ENCODE results near the gene ZNF180.
"Not testable (repeated sequence)": the region's sequence is repeated elsewhere in the genome, so short reads cannot be mapped to it uniquely, and the experiment has no call there.

Gene ZNF180

GRCh38 chr19:44499962-44500949 is at the start of gene ZNF180:
Gene ZNF180, minus strand, starts transcription at chr19:44500522. Its CDS starts 3,188 bp downstream, at chr19:44497334.
- DNase-seq (ENCODE audit: low read depth in 3 of 3) = peak; percentile 88 to 94 (median 90)

DNA sequence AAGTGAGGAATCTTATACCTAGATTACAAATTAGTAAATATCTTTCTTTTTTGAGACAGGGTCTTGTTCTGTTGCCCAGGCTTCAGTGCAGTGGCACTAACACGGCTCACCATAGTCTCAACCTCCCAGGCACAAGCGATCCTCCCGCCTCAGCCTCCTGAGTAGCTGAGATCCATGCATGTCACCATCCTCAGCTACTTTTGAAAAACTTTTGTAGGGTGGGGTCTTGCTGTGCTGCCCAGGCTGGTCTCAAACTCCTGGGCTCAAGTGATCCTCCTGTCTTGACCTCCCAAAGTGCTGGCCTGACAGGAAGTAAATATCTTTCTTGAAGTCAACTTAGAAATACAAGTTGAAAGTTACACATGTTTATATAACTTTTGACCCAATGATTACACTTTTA is 49.2 kb upstream of the ZNF180 start:
- DNase-seq (ENCODE audit: low read depth in 3 of 3) = no peak

GRCh38 chr19:44548736-44549135 is 48.4 kb upstream of the ZNF180 start:
- DNase-seq (ENCODE audit: low read depth in 3 of 3) = no peak

DNA sequence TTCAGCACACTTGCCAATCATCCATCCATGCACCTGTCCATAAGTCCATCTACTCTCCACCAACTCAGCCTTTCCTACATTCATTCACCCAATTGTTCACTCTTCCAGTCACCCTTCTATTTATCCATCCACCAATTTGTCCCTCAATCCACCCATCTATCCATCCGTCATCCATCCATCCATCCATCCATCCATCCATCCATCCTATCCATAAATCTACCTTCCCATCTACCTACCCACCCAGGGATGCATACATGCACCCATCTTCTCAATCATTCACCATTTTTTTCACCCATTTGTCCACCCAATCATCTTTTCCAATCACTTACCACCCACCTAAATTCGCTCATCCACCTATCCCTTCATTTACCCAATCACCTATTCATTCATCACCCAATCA is 43.7 kb upstream of the ZNF180 start:
- no peak for DNase-seq (ENCODE audit: low read depth in 3 of 3)

GRCh38 chr19:44542671-44543070 is 42.3 kb upstream of the ZNF180 start:
- no peak for DNase-seq (ENCODE audit: low read depth in 3 of 3)

DNA sequence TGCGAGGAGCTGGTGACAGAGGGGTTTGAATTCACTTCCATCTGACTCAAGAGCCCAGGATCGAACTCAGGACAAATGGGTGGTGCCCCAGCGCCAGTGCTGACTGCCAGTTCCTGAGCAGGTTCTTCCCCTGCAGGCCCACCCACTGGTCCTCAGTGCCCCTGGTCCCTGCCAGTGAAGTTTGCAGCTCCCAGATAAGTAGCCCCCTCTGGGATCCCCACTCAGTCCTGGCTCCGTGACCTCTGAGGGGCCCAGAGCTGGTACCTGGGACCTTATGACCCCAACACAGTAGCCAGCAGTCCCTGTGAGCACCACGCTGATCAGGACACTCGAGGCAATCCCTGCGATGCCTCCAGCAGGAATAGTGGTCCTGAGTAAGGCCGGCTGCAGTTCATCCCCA is 40.4 kb upstream of the ZNF180 start:
- DNase-seq (ENCODE audit: low read depth in 3 of 3) = no peak

GRCh38 chr19:44539991-44540390 is 39.7 kb upstream of the ZNF180 start:
- no peak for DNase-seq (ENCODE audit: low read depth in 3 of 3)

GRCh38 chr19:44539236-44539826 is 39.0 kb upstream of the ZNF180 start:
- no peak for DNase-seq (ENCODE audit: low read depth in 3 of 3)

DNA sequence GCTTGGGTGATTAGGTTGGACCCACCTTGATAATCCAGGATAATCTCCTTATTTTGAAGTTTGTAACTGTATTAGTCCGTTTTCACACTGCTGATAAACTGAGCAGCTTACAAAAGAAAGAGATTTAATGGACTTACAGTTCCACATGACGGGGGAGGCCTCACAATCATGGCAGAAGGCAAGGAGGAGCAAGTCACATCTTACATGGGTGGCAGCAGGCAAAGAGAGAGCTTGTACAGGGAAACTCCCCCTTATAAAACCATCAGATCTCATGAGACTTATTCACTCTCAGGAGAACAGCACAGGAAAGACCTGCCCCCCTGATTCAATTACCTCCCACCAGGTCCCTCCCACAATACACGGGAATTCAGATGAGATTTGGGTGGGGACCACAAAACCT is 35.0 kb upstream of the ZNF180 start:
- DNase-seq (ENCODE audit: low read depth in 3 of 3) = not testable (repeated sequence)

GRCh38 chr19:44532819-44533218 is 32.5 kb upstream of the ZNF180 start:
- no peak for DNase-seq (ENCODE audit: low read depth in 3 of 3)

DNA sequence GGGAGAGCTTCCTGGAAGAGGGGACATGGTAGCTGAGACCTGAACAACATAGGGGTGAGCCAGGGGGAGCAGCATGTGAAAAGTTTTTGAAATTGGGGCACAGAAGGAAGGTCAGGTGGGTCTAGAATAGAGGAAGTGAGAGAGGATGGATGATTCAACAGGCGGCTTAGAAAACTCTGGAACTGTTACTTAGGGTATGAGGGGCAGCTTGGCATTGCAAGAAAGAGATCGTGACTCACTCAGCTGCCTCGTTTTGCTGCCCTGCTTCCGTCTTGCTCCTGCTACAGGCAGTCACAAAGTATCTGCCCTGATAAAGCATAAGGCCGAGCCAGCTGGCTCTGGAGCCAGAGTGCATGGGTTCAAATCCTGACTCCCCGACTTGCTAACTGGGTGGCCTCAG is 30.5 kb upstream of the ZNF180 start:
- DNase-seq (ENCODE audit: low read depth in 3 of 3) = no peak

GRCh38 chr19:44529536-44529935 is 29.2 kb upstream of the ZNF180 start, which contains the start of gene CEACAM20:
Gene CEACAM20, minus strand, starts transcription at chr19:44529675. Its CDS starts 166 bp downstream, at chr19:44529509.
- DNase-seq (ENCODE audit: low read depth in 3 of 3) = no peak

DNA sequence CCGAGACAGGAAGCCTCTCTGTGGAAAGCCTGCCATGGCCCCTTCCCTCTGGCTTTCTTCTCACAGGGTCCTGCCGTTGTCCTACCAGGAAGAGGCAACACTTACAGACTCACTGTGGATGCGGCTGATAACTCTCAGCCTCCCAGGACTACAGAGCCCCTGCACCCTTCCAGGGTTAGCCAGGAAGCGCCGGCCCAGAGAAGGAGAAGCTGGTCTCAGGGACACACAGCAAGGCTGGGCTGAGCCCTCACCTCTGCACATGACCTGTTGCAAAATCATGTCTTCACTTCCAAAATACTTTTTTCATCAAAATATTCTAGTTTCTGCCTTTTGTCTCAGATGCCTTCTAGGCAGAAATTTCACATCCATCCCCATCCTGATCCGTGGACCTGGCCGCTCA is 27.2 kb upstream of the ZNF180 start:
- DNase-seq (ENCODE audit: low read depth in 3 of 3) = no peak

DNA sequence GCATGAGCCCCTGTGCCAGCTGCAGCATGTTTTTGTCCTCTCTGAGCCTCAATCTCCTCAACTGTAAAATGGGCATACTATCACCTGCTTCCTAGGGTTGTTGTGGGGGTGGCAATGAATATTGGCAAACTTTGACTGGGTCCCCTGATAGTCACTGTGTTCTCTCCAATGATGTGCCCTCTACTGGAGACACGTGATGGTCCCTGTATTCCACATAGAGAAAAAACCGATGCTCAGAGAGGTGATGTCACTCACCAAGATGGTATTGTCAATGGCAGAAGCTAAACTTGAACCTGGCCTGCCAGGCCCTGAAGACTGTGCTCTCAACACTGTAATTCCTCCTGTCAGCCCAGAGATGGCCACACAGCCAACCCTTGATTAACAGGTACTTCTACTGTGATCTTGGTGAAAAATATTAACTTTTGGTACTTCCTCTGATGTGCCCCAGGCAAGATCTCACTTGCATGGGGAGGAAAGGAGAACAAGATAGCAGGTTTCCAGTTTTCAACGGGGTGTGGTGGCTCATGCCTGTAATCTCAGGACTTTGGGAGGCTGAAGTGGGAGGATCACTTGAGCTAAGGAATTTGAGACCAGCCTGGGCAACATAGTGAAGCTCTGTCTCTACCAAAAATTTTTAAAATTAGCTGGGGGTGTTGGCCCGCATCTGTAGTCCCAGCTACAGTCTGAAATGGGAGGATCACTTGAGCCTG is 25.6 kb upstream of the ZNF180 start:
- DNase-seq (ENCODE audit: low read depth in 3 of 3) = no peak

DNA sequence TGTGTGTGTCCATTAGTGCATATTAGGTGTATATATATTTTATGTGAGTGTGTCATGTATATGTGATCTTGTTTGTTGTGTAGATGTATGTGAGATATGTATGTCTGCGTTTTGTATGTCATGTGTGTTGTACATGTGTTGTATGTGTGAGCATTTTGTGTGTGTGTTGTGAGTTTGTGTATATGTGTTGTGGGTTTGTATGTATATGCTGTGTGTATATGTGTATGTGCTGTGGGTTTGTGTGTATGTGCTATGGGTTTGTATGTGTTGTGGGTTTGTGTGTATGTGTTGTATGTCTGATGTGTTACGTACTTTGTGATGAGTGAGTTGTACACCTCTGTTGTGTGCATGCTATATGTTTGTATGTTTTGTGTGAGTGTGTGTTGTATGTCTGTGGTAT is 21.0 kb upstream of the ZNF180 start:
- no peak for DNase-seq (ENCODE audit: low read depth in 3 of 3)

DNA sequence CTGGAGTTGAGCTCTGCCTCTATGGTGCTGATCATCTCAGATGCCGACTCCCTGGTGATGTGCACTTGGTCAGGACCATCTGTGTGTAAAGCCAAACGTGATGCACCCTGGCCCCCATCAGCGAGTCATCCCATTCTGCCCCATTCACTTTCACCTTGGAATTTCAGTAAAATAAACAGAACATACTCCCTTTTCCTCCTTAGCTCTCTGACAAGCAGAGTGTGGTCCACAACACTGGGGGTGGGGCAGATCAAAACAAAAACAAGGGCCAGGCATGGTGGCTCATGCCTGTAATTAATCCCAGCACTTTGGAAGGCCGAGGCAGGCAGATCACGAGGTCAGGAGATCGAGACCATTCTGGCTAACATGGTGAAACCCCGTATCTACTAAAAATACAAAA is 16.8 kb upstream of the ZNF180 start:
- DNase-seq (ENCODE audit: low read depth in 3 of 3) = no peak

DNA sequence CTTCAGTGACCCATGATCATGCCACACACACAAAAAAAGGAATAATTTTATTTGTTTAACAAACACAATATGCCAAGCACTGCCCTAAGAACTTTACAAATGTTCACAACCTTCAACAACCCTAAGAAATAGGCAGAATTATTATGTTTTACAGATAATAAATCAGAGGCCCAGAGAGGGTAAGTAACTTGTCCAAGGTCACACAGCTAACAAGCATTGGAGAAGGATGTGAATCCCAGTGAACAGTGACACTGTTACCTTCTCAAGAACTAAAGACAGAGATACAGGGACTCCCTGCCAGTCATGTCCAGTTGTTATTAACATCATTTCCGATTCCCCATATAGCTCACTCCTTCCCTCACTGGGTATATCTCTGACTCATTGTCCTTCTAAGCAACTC is 15.6 kb upstream of the ZNF180 start:
- no peak for DNase-seq (ENCODE audit: low read depth in 3 of 3)

GRCh38 chr19:44515031-44515430 is 14.7 kb upstream of the ZNF180 start:
- no peak for DNase-seq (ENCODE audit: low read depth in 3 of 3)

DNA sequence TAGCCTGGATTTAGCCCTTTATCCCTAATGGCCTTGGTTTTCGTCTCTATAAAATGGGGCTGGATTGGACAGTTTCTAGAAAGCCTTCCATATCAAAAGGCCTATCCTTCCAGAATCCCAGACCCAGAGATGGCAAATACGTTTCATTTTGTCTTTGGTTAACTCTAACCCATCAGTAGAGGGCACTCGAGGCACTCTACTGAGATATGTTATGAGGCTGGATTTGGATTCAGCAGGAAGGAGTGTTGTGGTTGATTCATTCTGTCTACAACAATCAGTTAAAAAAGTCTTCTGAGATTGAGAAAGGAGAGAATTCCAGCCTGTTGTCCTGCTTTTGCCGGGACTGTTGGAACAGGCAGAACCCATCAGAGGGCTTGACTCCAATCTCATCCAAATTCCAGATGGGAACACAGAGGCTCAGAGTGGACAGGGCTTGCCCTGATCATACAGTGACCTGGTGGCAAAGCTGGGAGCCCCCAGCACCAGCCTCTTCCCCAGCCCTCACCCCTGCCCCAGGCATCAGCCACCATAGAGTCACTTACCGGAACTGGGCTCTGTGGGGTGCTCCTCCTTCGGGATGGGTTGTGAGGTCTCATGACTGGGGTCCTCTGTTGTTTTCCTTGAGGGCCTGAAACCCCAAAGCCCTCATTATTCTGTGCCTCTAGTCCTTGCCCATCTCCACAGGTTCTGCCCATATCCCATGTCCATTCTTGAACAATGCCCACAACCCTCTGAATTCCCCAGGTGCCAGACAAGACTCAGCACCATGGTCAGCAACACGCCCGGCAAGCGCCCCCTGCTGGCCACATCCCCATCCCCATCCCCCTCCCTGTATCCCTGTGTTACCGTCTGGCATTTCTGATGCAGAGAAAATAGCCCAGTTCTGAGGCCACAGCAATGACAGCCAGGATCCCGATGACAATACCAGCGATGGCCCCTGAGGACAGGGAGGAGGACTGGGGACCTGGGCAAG is 12.3 kb upstream of the ZNF180 start:
- peak; percentile 9 to 20 (median 14) for DNase-seq (ENCODE audit: low read depth in 3 of 3)

DNA sequence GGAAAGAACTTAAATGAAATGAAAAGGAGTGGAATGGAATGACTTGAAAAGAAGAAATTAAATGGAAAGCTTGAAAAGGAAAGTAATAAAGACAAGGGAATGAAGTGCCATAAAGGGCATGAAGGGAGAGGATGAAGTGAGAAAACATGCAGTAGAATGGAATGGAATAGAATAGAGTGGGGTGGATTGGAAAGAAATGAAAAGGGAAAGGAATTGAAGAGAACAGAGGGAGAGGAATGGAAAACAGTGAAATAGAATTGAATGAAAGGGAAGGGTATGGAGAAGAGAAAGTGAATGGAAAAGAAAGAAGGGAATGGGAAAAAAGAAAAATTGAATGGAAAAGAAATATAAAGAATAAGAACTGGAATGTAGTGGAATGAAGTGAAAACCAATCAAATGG is 9.2 kb upstream of the ZNF180 start:
- DNase-seq (ENCODE audit: low read depth in 3 of 3) = no peak

DNA sequence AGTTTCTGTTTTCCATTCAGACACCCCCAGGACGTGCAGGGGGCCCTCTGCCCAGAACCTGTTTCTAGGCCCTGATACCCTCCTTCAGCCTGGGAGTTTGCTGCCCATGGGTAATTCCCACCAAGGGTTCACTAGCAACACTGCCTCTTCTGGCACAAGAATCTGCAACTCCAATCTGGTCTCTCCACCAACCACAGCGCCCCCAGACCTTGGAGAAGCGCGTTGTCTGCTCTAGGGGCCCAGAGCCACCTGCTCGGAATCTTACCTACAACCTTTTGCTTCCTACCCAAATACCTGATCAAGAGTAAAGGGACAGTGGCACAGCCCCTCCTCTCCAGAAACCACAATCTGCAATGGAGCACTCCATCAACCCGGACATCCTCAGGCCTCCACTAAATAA is 763 bp downstream of the ZNF180 start:
- DNase-seq (ENCODE audit: low read depth in 3 of 3) = no peak

All from stimulated activated CD4-positive, alpha-beta T cell treated with anti-CD3 and anti-CD28 coated beads, TNF-alpha, amount 100 ng/mL, for 48 hours (primary cell).